A549 treated with DMSO at 1 μM for 4 hours (cell line): Measurements from ENCODE around the gene RNF175. TPM values are rescaled to one million over a fixed set of nuclear protein-coding genes. Genes with fewer than 3 reads are reported as not detected.

Experiments
- total RNA-seq: library from RNA; stranded (reverse); fragments of 200-300 nt; extraction: Qiagen RNA extraction; gene quantifications from 5 replicates; pipeline ENCODE4 v1.2.3, GENCODE V29; 2022; ENCODE audit warnings: low read depth

Gene RNF175
- not detected in 5 replicates for total RNA-seq

GRCh38 chr4:153759407-153760316, at the start of gene RNF175:
TSS of gene RNF175 (minus strand) at chr4:153760024. CDS start at chr4:153759862, 162 bp downstream.

GRCh38 chr4:153788413-153789276, 28.8 kb upstream of the RNF175 start, which contains the start of gene SFRP2:
TSS of gene SFRP2 (minus strand) at chr4:153789083. CDS start at chr4:153788835, 248 bp downstream.

GRCh38 chr4:153684182-153684970, 75.4 kb downstream of the RNF175 start, which contains the start of gene TLR2:
TSS of gene TLR2 (plus strand) at chr4:153684280. CDS start at chr4:153702908, 18,628 bp downstream.

Other genes with a start within 250 kb of the RNF175 start
- gene TLR2, start 75.7 kb downstream of the RNF175 start, total RNA-seq: 0.10 to 0.31 TPM (median 0.28 TPM) in 5 replicates
- not detected in 5 replicates for gene SFRP2, start 29.1 kb upstream of the RNF175 start, total RNA-seq